Right atrium auricular region (tissue), 2 donors: Measurements from ENCODE around the gene CEP104. TPM values are rescaled to one million over a fixed set of nuclear protein-coding genes. Genes with fewer than 3 reads are reported as not detected.

Experiments used
- DNase-seq: peaks from one replicate; pipeline ENCODE4 v3.0.0-alpha.2; 2019; ENCODE audit warnings: low spot score
- H3K27ac ChIP-seq, 2 donors: fragments of 200-600 bp; sonication (generic); 1 replicate in 1 of 2; 2 replicates in 1 of 2; pipeline ENCODE4 v1.5.1; 2016 to 2019
- H3K27me3 ChIP-seq, 2 donors: fragments of 200-600 bp; sonication (generic); one replicate each; pipeline versions ENCODE4 v1.5.1 to v1.6.0; 2017 to 2019
- H3K36me3 ChIP-seq: fragments of 200-600 bp; sonication (generic); one replicate; pipeline ENCODE4 v1.5.1; 2016
- H3K4me1 ChIP-seq, 2 donors: fragments of 200-600 bp; sonication (generic); one replicate each; pipeline versions ENCODE4 v1.5.1 to v1.6.0; 2017 to 2019
- H3K4me3 ChIP-seq, 2 donors: fragments of 200-600 bp; sonication (generic); 1 replicate in 1 of 2; 2 replicates in 1 of 2; pipeline ENCODE4 v1.5.1; 2017 to 2019; ENCODE audit warnings: mild to moderate bottlenecking in 1 of 2, moderate library complexity in 1 of 2
- H3K9me3 ChIP-seq, 2 donors: fragments of 200-600 bp; sonication (generic); one replicate each; pipeline ENCODE4 v1.5.1; 2019
- total RNA-seq, 2 donors: library from RNA; depleted of rRNA; stranded (reverse); fragments of >200 nt; gene quantifications; one replicate each; pipeline ENCODE4 v1.1.0, GENCODE V29; 2016
- TF ChIP-seq, protein P1 (sequence below), 2 donors: fragments of 200-600 bp; sonication (generic); IDR thresholded peaks; one replicate each; pipeline ENCODE4 v1.5.1; 2019; ENCODE audit warnings: antibody characterized with exemption in 2 of 2

CEP104 gene
- total RNA-seq, 2 donors from 2014 or later, result 21.7 to 25.9 TPM

GRCh38 chr1:3821908-3822307 is 35.1 kb downstream of the CEP104 start:
- TF ChIP-seq, protein P1, sequence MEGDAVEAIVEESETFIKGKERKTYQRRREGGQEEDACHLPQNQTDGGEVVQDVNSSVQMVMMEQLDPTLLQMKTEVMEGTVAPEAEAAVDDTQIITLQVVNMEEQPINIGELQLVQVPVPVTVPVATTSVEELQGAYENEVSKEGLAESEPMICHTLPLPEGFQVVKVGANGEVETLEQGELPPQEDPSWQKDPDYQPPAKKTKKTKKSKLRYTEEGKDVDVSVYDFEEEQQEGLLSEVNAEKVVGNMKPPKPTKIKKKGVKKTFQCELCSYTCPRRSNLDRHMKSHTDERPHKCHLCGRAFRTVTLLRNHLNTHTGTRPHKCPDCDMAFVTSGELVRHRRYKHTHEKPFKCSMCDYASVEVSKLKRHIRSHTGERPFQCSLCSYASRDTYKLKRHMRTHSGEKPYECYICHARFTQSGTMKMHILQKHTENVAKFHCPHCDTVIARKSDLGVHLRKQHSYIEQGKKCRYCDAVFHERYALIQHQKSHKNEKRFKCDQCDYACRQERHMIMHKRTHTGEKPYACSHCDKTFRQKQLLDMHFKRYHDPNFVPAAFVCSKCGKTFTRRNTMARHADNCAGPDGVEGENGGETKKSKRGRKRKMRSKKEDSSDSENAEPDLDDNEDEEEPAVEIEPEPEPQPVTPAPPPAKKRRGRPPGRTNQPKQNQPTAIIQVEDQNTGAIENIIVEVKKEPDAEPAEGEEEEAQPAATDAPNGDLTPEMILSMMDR (IDR thresholded peaks at IDR 0.05), result no peak

DNA sequence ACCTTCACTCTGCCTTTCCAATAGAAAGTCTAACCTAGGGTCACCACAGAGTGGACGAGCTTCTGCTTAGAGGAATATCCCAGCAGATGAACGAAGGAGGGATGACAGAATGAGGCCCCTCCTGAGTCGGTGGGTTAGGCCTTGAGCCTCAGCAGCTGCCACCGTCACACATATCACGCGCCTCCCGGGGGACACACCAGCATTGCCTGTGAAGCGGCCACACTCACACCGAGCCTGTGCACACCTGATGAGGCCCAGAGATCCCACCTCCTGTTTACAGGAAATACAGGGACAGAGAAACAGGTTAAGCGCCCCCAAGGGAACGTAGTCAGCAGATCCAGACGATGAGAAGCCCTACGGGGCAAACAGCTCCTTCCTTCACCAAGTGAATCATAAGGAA is 35.6 kb downstream of the CEP104 start:
- H3K4me3 ChIP-seq, result no peak overlapping the region
- H3K9me3 ChIP-seq, result no peaks in the 10 kb centered on the region
- H3K36me3 ChIP-seq, result peaks cover 54% of the 10 kb centered on the region
- H3K27ac ChIP-seq, result no peak overlapping the region
- H3K27me3 ChIP-seq, result no peaks in the 10 kb centered on the region
- no peaks in the 10 kb centered on the region for H3K4me1 ChIP-seq
- TF ChIP-seq, protein P1 (IDR thresholded peaks at IDR 0.05), result no peak
- no peak for DNase-seq

More at GRCh38 chr1:3821908-3822307, 35.1 kb downstream of the CEP104 start:
- Histone ChIP-seq H3K4me1 (no peaks in the 10 kb centered on the region), H3K36me3 (peaks cover 57% of the 10 kb centered on the region), H3K27me3 (no peaks in the 10 kb centered on the region), H3K27ac (no peak overlapping the region), H3K4me3 (no peak overlapping the region), H3K9me3 (no peaks in the 10 kb centered on the region)
- DNase-seq, result no peak

DNA sequence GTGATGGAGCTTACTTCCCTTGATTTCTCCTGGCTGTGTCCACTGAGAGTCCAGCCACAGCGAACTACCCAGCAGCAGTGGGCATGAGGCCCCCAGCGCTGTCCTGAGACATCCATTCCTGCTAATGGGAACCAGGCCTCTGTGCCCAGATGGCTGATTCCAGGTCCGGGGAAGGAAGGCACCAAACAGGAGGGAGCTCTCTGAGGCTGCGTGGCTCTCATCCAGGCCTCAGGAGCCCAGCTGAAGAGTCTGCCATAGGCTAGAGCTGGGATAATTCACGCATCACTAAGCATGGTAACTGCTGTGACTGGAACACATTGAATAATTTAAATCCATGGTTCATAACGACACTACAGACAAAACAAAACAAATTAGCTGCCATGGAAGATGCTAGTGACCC is 36.0 kb downstream of the CEP104 start:
- H3K27ac ChIP-seq, result no peak overlapping the region
- no peaks in the 10 kb centered on the region for H3K27me3 ChIP-seq
- H3K4me1 ChIP-seq, result no peaks in the 10 kb centered on the region
- TF ChIP-seq, protein P1 (IDR thresholded peaks at IDR 0.05), result no peak
- H3K36me3 ChIP-seq, result peaks cover 51% of the 10 kb centered on the region
- no peak overlapping the region for H3K4me3 ChIP-seq
- no peak for DNase-seq
- H3K9me3 ChIP-seq, result no peaks in the 10 kb centered on the region

DNA sequence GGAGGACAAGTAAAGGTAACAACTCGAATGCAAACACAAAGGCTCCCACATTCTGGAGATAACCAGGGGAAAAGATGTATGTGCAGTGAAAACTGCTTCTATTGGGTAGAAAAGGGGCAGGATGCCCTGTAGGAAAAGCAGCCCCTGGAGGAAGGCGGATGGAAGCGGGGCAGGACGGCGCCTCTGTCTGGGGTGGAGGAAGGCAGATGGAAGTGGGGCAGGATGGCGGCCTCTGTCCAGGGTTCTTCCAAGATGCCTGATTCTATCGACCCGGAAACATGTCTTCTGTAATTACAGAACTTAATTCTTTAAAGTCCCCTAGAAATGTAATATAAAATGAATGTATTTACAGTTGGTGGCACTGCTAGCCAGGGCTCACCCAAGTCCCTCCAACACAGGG is 36.7 kb downstream of the CEP104 start:
- no peak for DNase-seq
- TF ChIP-seq, protein P1 (IDR thresholded peaks at IDR 0.05), result no peak
- H3K9me3 ChIP-seq, result no peaks in the 10 kb centered on the region
- no peak overlapping the region for H3K4me3 ChIP-seq
- H3K27me3 ChIP-seq, result no peaks in the 10 kb centered on the region
- H3K36me3 ChIP-seq, result peaks cover 51% of the 10 kb centered on the region
- H3K4me1 ChIP-seq, result no peaks in the 10 kb centered on the region
- no peak overlapping the region for H3K27ac ChIP-seq

GRCh38 chr1:3819771-3820200 is 37.2 kb downstream of the CEP104 start:
- TF ChIP-seq, protein P1 (IDR thresholded peaks at IDR 0.05), result no peak
- Histone ChIP-seq H3K27ac (no peak overlapping the region), H3K9me3 (no peaks in the 10 kb centered on the region), H3K4me1 (no peaks in the 10 kb centered on the region), H3K27me3 (no peaks in the 10 kb centered on the region), H3K4me3 (no peak overlapping the region), H3K36me3 (peaks cover 52% of the 10 kb centered on the region)
- no peak for DNase-seq
